GM18861 (cell line): ENCODE results near the gene MARK3.

Experiments
- ATAC-seq: cut with Tn5 transposase; IDR thresholded peaks from one replicate; pipeline ENCODE4 v1.9.1; 2021; ENCODE audit not compliant: unreplicated experiment

The MARK3 gene

GRCh38 chr14:103393676-103394626 is 8.7 kb downstream of the MARK3 start:
- no peak for ATAC-seq

- no peak for ATAC-seq
These were observed 10.0 kb downstream of the MARK3 start for GRCh38 chr14:103395244-103395643.

- no peak for ATAC-seq
These were observed 11.2 kb downstream of the MARK3 start for GRCh38 chr14:103396463-103396862.

GRCh38 chr14:103398427-103399195 is 13.4 kb downstream of the MARK3 start:
- no peak for ATAC-seq

GRCh38 chr14:103400537-103400936 is 15.3 kb downstream of the MARK3 start:
- no peak for ATAC-seq

- no peak for ATAC-seq
These were observed 16.3 kb downstream of the MARK3 start for GRCh38 chr14:103401223-103402214.

GRCh38 chr14:103402695-103403094 is 17.5 kb downstream of the MARK3 start:
- ATAC-seq: no peak

- ATAC-seq: no peak
These were observed 19.1 kb downstream of the MARK3 start for GRCh38 chr14:103404032-103404918.

GRCh38 chr14:103404920-103405319 is 19.7 kb downstream of the MARK3 start:
- ATAC-seq: no peak

GRCh38 chr14:103408491-103409155 is 23.4 kb downstream of the MARK3 start:
- ATAC-seq: no peak

GRCh38 chr14:103416916-103417315 is 31.7 kb downstream of the MARK3 start:
- no peak for ATAC-seq

GRCh38 chr14:103418481-103418818 is 33.2 kb downstream of the MARK3 start:
- no peak for ATAC-seq

- no peak for ATAC-seq
These were observed 36.3 kb downstream of the MARK3 start for GRCh38 chr14:103421556-103421955.

GRCh38 chr14:103423050-103423461 is 37.8 kb downstream of the MARK3 start:
- no peak for ATAC-seq

- no peak for ATAC-seq
These were observed 42.5 kb downstream of the MARK3 start for GRCh38 chr14:103427485-103428443.

- no peak for ATAC-seq
These were observed 43.7 kb downstream of the MARK3 start for GRCh38 chr14:103428723-103429556.

GRCh38 chr14:103430358-103430757 is 45.1 kb downstream of the MARK3 start:
- ATAC-seq: no peak
